ENCODE results near the gene SOHLH2.

DNA sequence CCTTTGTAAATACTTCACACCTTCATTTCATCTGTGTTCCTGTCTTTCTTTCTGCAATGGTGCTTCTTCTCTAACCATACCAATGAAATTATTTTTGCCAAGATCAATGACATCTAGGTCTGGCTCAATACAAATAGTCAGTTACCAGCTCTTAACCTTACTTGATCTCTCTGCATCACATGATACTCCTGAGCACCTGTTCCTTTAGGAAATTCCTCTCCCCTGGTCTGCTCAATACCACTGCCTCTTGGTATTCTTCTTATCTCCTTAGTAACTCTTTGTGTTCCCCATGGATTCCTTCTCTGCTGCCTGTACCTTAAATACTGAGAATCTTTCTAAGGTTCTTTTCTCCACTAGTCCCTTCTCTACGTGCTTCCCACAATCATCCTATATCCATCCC, 25.9 kb downstream of the SOHLH2 start:
- no peak for TF ChIP-seq POLR2A (IDR thresholded peaks at IDR 0.05; ENCODE audit: low read length)
- no peak for TF ChIP-seq GATA1 (IDR thresholded peaks at IDR 0.05; ENCODE audit: low read depth, low read length)
